K562 (cell line): ENCODE results near the gene TAF1D.

Experiments
- BRCA1 ChIP-seq, 2 experiments: fragments of 450-650 bp in 1 of 2; sonication (generic) in 1 of 2; formaldehyde crosslinking in 1 of 2; IDR thresholded peaks; 2 replicates each; pipeline versions ENCODE4 v1.5.0 to v1.6.1; 2017 to 2020; ENCODE audit warnings: mild to moderate bottlenecking in 1 of 2, missing genetic modification reagents in 1 of 2
- CREM ChIP-seq: IDR thresholded peaks from 2 replicates; pipeline ENCODE4 v1.6.1; 2014; ENCODE audit warnings: antibody characterized with exemption, low read depth
- CTCF ChIP-seq, 3 experiments: IDR thresholded peaks in 2 of 3; conservative IDR thresholded peaks in 1 of 3; 2 replicates each; pipeline ENCODE4 v1.5.1; 2011 to 2012; ENCODE audit warnings: low read length in 3 of 3, mild to moderate bottlenecking in 3 of 3, control low read depth in 2 of 3, improper control_type of control experiment in 1 of 3, inconsistent platforms in 1 of 3, low read depth in 1 of 3, mixed read lengths in 1 of 3, moderate library complexity in 1 of 3; ENCODE audit not compliant: insufficient read depth in 2 of 3
- GABPB2 ChIP-seq: fragments of 250-450 bp; sonication (Bioruptor Pico); conservative IDR thresholded peaks from 2 replicates; pipeline ENCODE4 v1.5.1; 2021; ENCODE audit warnings: mild to moderate bottlenecking
- HIVEP1 ChIP-seq: fragments of 250-450 bp; sonication (Bioruptor Pico); IDR thresholded peaks from 2 replicates; pipeline ENCODE4 v1.4.0; 2020; ENCODE audit warnings: mild to moderate bottlenecking
- MAZ ChIP-seq, 2 experiments: fragments of 450-650 bp in 1 of 2; sonication (generic) in 1 of 2; formaldehyde crosslinking; IDR thresholded peaks in 1 of 2; conservative IDR thresholded peaks in 1 of 2; 2 replicates each; pipeline versions ENCODE4 v1.4.0 to v1.5.0; 2020; ENCODE audit warnings: mild to moderate bottlenecking in 1 of 2, missing genetic modification reagents in 1 of 2
- PHF20 ChIP-seq: fragments of 450-650 bp; IDR thresholded peaks from 2 replicates; pipeline ENCODE4 v1.6.1; 2018; ENCODE audit not compliant: partially characterized antibody
- RB1 ChIP-seq: fragments of 450-650 bp; IDR thresholded peaks from 2 replicates; pipeline ENCODE4 v1.6.1; 2017; ENCODE audit warnings: low read depth, mild to moderate bottlenecking
- RBBP5 ChIP-seq: fragments of 200-600 bp; sonication (generic); IDR thresholded peaks from 2 replicates; pipeline ENCODE4 v1.6.1; 2012; ENCODE audit warnings: borderline replicate concordance, mild to moderate bottlenecking, low read length, control low read depth, inconsistent platforms; ENCODE audit not compliant: insufficient read depth, poor library complexity, severe bottlenecking
- TEAD4 ChIP-seq, 2 experiments: sonication (generic) in 1 of 2; formaldehyde crosslinking in 1 of 2; IDR thresholded peaks; 2 replicates each; pipeline versions ENCODE4 v1.6.1 to v1.8.0; 2012 to 2022; ENCODE audit warnings: borderline replicate concordance in 1 of 2, inconsistent platforms in 1 of 2, low read length in 1 of 2, mild to moderate bottlenecking in 1 of 2, missing genetic modification reagents in 1 of 2
- UBTF ChIP-seq, 2 experiments: IDR thresholded peaks; 2 replicates each; pipeline ENCODE4 v1.6.1; 2012; ENCODE audit warnings: improper control_type of control experiment in 2 of 2, low read depth in 2 of 2, low read length in 2 of 2, borderline replicate concordance in 1 of 2
- ZBTB1 ChIP-seq: sonication (generic); formaldehyde crosslinking; IDR thresholded peaks from 2 replicates; pipeline ENCODE4 v1.8.1; 2023; ENCODE audit warnings: missing genetic modification reagents, low read depth, mild to moderate bottlenecking, borderline replicate concordance
- ZNF174 ChIP-seq: fragments of 250-450 bp; sonication (Bioruptor Pico); IDR thresholded peaks from 2 replicates; pipeline ENCODE4 v1.4.0; 2020; ENCODE audit warnings: mild to moderate bottlenecking
- ZNF384 ChIP-seq: IDR thresholded peaks from 2 replicates; pipeline ENCODE4 v1.6.1; 2012; ENCODE audit warnings: low read depth, low read length, improper control_type of control experiment

- TF ChIP-seq CREM (no peak), TEAD4 (IDR thresholded peaks at IDR 0.05; ENCODE audit: low read length) (no peak), TEAD4 (CRISPR knock-in tag; IDR thresholded peaks at IDR 0.05; ENCODE audit: borderline replicate concordance) (no peak), BRCA1 (IDR thresholded peaks at IDR 0.05) (no peak), BRCA1 (CRISPR knock-in tag; IDR thresholded peaks at IDR 0.05) (no peak), RB1 (no peak), RBBP5 (no peak), ZNF174 (CRISPR knock-in tag) (no peak), ZNF384 (no peak), UBTF (IDR thresholded peaks at IDR 0.05; ENCODE audit: borderline replicate concordance in 1 of 2, low read depth in 2 of 2, low read length in 2 of 2) (no peak), ZBTB1 (CRISPR knock-in tag) (no peak), CTCF (IDR thresholded peaks at IDR 0.05 in 2 of 3, conservative IDR thresholded peaks at IDR 0.05 in 1 of 3; ENCODE audit: insufficient read depth in 2 of 3, low read depth in 1 of 3, low read length in 3 of 3) (no peak), MAZ (CRISPR knock-in tag; conservative IDR thresholded peaks at IDR 0.05 in 1 of 2, IDR thresholded peaks at IDR 0.05 in 1 of 2) (no peak), GABPB2 (CRISPR knock-in tag) (no peak), PHF20 (no peak), HIVEP1 (no peak)
Measured at GRCh38 chr11:93700830-93701229, 40.5 kb downstream of the TAF1D start.
